H9 (cell line): Measurements from ENCODE around the gene LMOD3. TPM values are rescaled to one million over a fixed set of nuclear protein-coding genes. Genes with fewer than 3 reads are reported as not detected.

Experiments used
- DNase-seq: peaks from one replicate; pipeline ENCODE4 v3.0.0-alpha.2; 2017
- H2AFZ ChIP-seq: one replicate; pipeline ENCODE4 v1.6.1; 2013; ENCODE audit warnings: mild to moderate bottlenecking, low read length, control low read depth, moderate library complexity
- H2AK5ac ChIP-seq: 2 replicates; pipeline ENCODE4 v1.6.1; 2013; ENCODE audit warnings: low read length, control low read depth, mixed read lengths; ENCODE audit not compliant: insufficient read length
- H2BK120ac ChIP-seq: one replicate; pipeline ENCODE4 v1.6.1; 2013; ENCODE audit warnings: low read depth, mild to moderate bottlenecking, low read length, control low read depth, inconsistent platforms; ENCODE audit not compliant: poor library complexity, severe bottlenecking
- H2BK12ac ChIP-seq: 2 replicates; pipeline ENCODE4 v1.6.1; 2013; ENCODE audit warnings: low read length, control low read depth, mixed read lengths, low read depth; ENCODE audit not compliant: insufficient read length
- H2BK15ac ChIP-seq: 2 replicates; pipeline ENCODE4 v1.6.1; 2013; ENCODE audit warnings: low read depth, low read length, control low read depth
- H2BK20ac ChIP-seq: one replicate; pipeline ENCODE4 v1.6.1; 2013; ENCODE audit warnings: low read depth, mild to moderate bottlenecking, low read length, control low read depth, inconsistent platforms; ENCODE audit not compliant: poor library complexity, severe bottlenecking
- H2BK5ac ChIP-seq: 2 replicates; pipeline ENCODE4 v1.6.1; 2013; ENCODE audit warnings: low read length, control low read depth, mixed read lengths; ENCODE audit not compliant: insufficient read length
- H3K14ac ChIP-seq: 2 replicates; pipeline ENCODE4 v1.6.1; 2013; ENCODE audit warnings: low read length, control low read depth; ENCODE audit not compliant: insufficient read depth
- H3K18ac ChIP-seq: 2 replicates; pipeline ENCODE4 v1.6.1; 2013; ENCODE audit warnings: low read depth, mild to moderate bottlenecking, mixed read lengths, low read length, control low read depth; ENCODE audit not compliant: insufficient read length
- H3K23ac ChIP-seq: 2 replicates; pipeline ENCODE4 v1.6.1; 2013; ENCODE audit warnings: low read length, control low read depth, mixed read lengths, low read depth; ENCODE audit not compliant: insufficient read length
- H3K23me2 ChIP-seq: 2 replicates; pipeline ENCODE4 v1.6.1; 2013; ENCODE audit warnings: low read depth, mild to moderate bottlenecking, mixed read lengths, low read length, control low read depth; ENCODE audit not compliant: insufficient read length, poor library complexity, severe bottlenecking
- H3K27ac ChIP-seq: 2 replicates; pipeline ENCODE4 v1.5.1; 2013; ENCODE audit warnings: low read length, control low read depth, mixed read lengths, low read depth; ENCODE audit not compliant: insufficient read length
- H3K27me3 ChIP-seq: 2 replicates; pipeline ENCODE4 v1.6.1; 2013; ENCODE audit warnings: low read length, control low read depth, inconsistent platforms; ENCODE audit not compliant: insufficient read depth
- H3K4ac ChIP-seq: 2 replicates; pipeline ENCODE4 v1.6.1; 2013; ENCODE audit warnings: low read depth, mild to moderate bottlenecking, control low read depth, inconsistent platforms, low read length, moderate library complexity
- H3K4me1 ChIP-seq: 2 replicates; pipeline ENCODE4 v1.6.1; 2013; ENCODE audit warnings: low read length, control low read depth, inconsistent platforms; ENCODE audit not compliant: insufficient read depth
- H3K4me2 ChIP-seq: 2 replicates; pipeline ENCODE4 v1.6.1; 2013; ENCODE audit warnings: low read length, control low read depth, mixed read lengths; ENCODE audit not compliant: insufficient read length, insufficient read depth
- H3K56ac ChIP-seq: 2 replicates; pipeline ENCODE4 v1.6.1; 2013; ENCODE audit warnings: low read depth, mild to moderate bottlenecking, mixed read lengths, low read length, control low read depth; ENCODE audit not compliant: insufficient read length
- H3K79me1 ChIP-seq: 2 replicates; pipeline ENCODE4 v1.6.1; 2013; ENCODE audit warnings: low read depth, mild to moderate bottlenecking, moderate library complexity, low read length, control low read depth, inconsistent platforms; ENCODE audit not compliant: insufficient read depth, poor library complexity, severe bottlenecking
- H3K79me2 ChIP-seq: 2 replicates; pipeline ENCODE4 v1.6.1; 2013; ENCODE audit warnings: low read length, control low read depth, inconsistent platforms; ENCODE audit not compliant: insufficient read depth
- H3K9ac ChIP-seq: 2 replicates; pipeline ENCODE4 v1.6.1; 2013; ENCODE audit warnings: low read length, control low read depth, mixed read lengths; ENCODE audit not compliant: insufficient read length; ENCODE audit errors: extremely low read depth
- H3K9me3 ChIP-seq: one replicate; pipeline ENCODE4 v1.6.1; 2013; ENCODE audit warnings: low read depth, low read length, inconsistent platforms; ENCODE audit not compliant: control insufficient read depth
- H3T11ph ChIP-seq: one replicate; pipeline ENCODE4 v1.6.1; 2013; ENCODE audit warnings: mild to moderate bottlenecking, low read length, control low read depth, inconsistent platforms
- H4K20me1 ChIP-seq: one replicate; pipeline ENCODE4 v1.6.1; 2013; ENCODE audit not compliant: control insufficient read depth, insufficient read length, insufficient read depth
- H4K5ac ChIP-seq: 2 replicates; pipeline ENCODE4 v1.6.1; 2013; ENCODE audit warnings: low read depth, mild to moderate bottlenecking, mixed read lengths, low read length, control low read depth; ENCODE audit not compliant: insufficient read length
- H4K8ac ChIP-seq: replicated peaks from 2 replicates; pipeline ENCODE4 v1.6.1; 2013; ENCODE audit warnings: low read length, control low read depth, mixed read lengths, low read depth; ENCODE audit not compliant: insufficient read length
- H4K91ac ChIP-seq: 2 replicates; pipeline ENCODE4 v1.6.1; 2013; ENCODE audit warnings: low read depth, mild to moderate bottlenecking, moderate library complexity, mixed read lengths, low read length, control low read depth; ENCODE audit not compliant: insufficient read length
- H3K27ac Mint-ChIP-seq, 3 experiments: 2 replicates in 2 of 3; 3 replicates in 1 of 3; pipeline ENCODE4 v1.8.0; 2020 to 2021; ENCODE audit warnings: mixed read lengths in 3 of 3, mild to moderate bottlenecking in 1 of 3, moderate library complexity in 1 of 3
- H3K27me3 Mint-ChIP-seq: 2 replicates; pipeline ENCODE4 v1.8.0; 2021; ENCODE audit warnings: low read depth, mild to moderate bottlenecking, moderate library complexity, mixed read lengths
- H3K36me3 Mint-ChIP-seq, 3 experiments: 2 replicates in 2 of 3; 3 replicates in 1 of 3; pipeline ENCODE4 v1.8.0; 2020 to 2021; ENCODE audit warnings: low read depth in 3 of 3, mixed read lengths in 3 of 3; ENCODE audit not compliant: insufficient read depth in 1 of 3
- H3K4me1 Mint-ChIP-seq, 2 experiments: 2 replicates each; pipeline ENCODE4 v1.8.0; 2020; ENCODE audit warnings: mixed read lengths in 2 of 2
- H3K4me3 Mint-ChIP-seq, 2 experiments: 2 replicates in 1 of 2; 3 replicates in 1 of 2; pipeline ENCODE4 v1.8.0; 2020 to 2021; ENCODE audit warnings: mild to moderate bottlenecking in 2 of 2, mixed read lengths in 2 of 2, moderate library complexity in 1 of 2
- H3K9me3 Mint-ChIP-seq, 2 experiments: 2 replicates in 1 of 2; 3 replicates in 1 of 2; pipeline ENCODE4 v1.8.0; 2020; ENCODE audit warnings: mild to moderate bottlenecking in 2 of 2, mixed read lengths in 2 of 2, moderate library complexity in 1 of 2
- CTCF ChIP-seq: fragments of 200-600 bp; sonication (generic); conservative IDR thresholded peaks from 3 replicates; pipeline ENCODE4 v1.8.0; 2021; ENCODE audit warnings: antibody characterized with exemption, mild to moderate bottlenecking
- WGBS: extraction: QIAGEN DNeasy Blood & Tissue Kit; methylation state at CpG from one replicate; pipeline ENCODE4 v1.1.7; 2013; ENCODE audit warnings: missing lambda C conversion rate, low lambda C conversion rate, mixed read lengths; ENCODE audit not compliant: insufficient read length; ENCODE audit errors: extremely low coverage; 5-methylcytosine and 5-hydroxymethylcytosine counted together
- total RNA-seq: library from RNA; stranded (reverse); gene quantifications from 2 replicates; pipeline ENCODE4 v1.2.1, GENCODE V29; 2021

Gene LMOD3
- total RNA-seq, 1 experiment from 2014 or later = not detected

DNA sequence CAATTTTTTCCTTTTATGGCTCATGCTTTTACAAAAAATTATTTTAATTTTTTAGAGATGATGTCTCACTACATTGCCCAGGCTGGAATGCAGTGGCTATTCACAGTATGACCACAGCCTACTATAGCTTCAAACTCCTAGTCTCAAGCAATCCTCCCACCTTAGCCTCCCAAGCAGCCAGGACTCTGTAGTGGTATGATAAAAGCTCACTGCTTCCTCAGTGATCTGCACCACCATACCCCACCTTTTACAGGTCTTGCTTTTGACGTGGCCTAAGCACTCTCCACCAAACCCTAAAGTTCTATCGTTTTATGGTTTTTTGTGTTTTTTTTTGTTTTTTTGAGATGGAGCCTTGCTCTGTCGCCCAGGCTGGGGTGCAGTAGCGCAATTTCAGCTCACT, 56.3 kb downstream of the LMOD3 start:
- no peak overlapping the region for H4K91ac ChIP-seq
- peaks cover 9 to 28% (median 28%) of the 10 kb centered on the region in 3 experiments; a peak in 6 of 7 replicates for H3K36me3 Mint-ChIP-seq
- H3K27me3 ChIP-seq = no peaks in the 10 kb centered on the region
- no peak overlapping the region for H3K4me3 Mint-ChIP-seq
- no peak overlapping the region for H3K56ac ChIP-seq
- H2BK12ac ChIP-seq = no peak overlapping the region
- H3K27ac Mint-ChIP-seq = no peak overlapping the region
- no peak overlapping the region for H3T11ph ChIP-seq
- H3K18ac ChIP-seq = no peak overlapping the region
- H4K20me1 ChIP-seq = no peaks in the 10 kb centered on the region
- H3K79me2 ChIP-seq = no peaks in the 10 kb centered on the region
- no peak overlapping the region for H3K4me2 ChIP-seq
- no peaks in the 10 kb centered on the region for H3K27me3 Mint-ChIP-seq
- no peak overlapping the region for H2BK5ac ChIP-seq
- no CpG with 5 or more reads among the region's 4 CpGs for WGBS
- H2AK5ac ChIP-seq = no peak overlapping the region
- H3K4ac ChIP-seq = no peak overlapping the region
- no peak overlapping the region for H3K23ac ChIP-seq
- H2BK120ac ChIP-seq = no peak overlapping the region
- H3K27ac ChIP-seq = no peak overlapping the region
- no peaks in the 10 kb centered on the region for H3K9me3 Mint-ChIP-seq
- H4K5ac ChIP-seq = no peak overlapping the region
- H3K9ac ChIP-seq = no peak overlapping the region
- H3K79me1 ChIP-seq = no peaks in the 10 kb centered on the region
- no peak overlapping the region for H3K14ac ChIP-seq
- no peaks in the 10 kb centered on the region for H3K23me2 ChIP-seq
- TF ChIP-seq CTCF = no peak
- H2BK15ac ChIP-seq = no peak overlapping the region
- no peak overlapping the region for H4K8ac ChIP-seq
- H2AFZ ChIP-seq = no peak overlapping the region
- H3K9me3 ChIP-seq = no peaks in the 10 kb centered on the region
- no peaks in the 10 kb centered on the region for H3K4me1 Mint-ChIP-seq
- DNase-seq = no peak
- no peaks in the 10 kb centered on the region for H3K4me1 ChIP-seq
- no peak overlapping the region for H2BK20ac ChIP-seq
